Tibial nerve (tissue), 4 donors: ENCODE data around the gene ADGRB3. TPM values are rescaled to one million over a fixed set of nuclear protein-coding genes. Genes with fewer than 3 reads are reported as not detected.

ENCODE experiments used
- DNase-seq, 2 donors: peaks; one replicate each; pipeline ENCODE4 v3.0.0-alpha.2; 2019; ENCODE audit warnings: low spot score in 2 of 2
- H3K27ac ChIP-seq, 4 donors: fragments of 200-600 bp; sonication (generic) in 3 of 4; one replicate each; pipeline ENCODE4 v1.5.1; 2017 to 2019; ENCODE audit warnings: mild to moderate bottlenecking in 1 of 4
- H3K27me3 ChIP-seq, 2 donors: fragments of 200-600 bp; sonication (generic) in 1 of 2; one replicate each; pipeline versions ENCODE4 v1.5.1 to v1.6.0; 2017 to 2019
- H3K36me3 ChIP-seq, 3 donors: fragments of 200-600 bp; sonication (generic); one replicate each; pipeline ENCODE4 v1.5.1; 2018 to 2019
- H3K4me1 ChIP-seq, 4 donors: fragments of 200-600 bp; sonication (generic) in 3 of 4; one replicate each; pipeline ENCODE4 v1.5.1; 2017 to 2019
- H3K4me3 ChIP-seq, 4 donors: fragments of 200-600 bp; sonication (generic) in 3 of 4; one replicate each; pipeline ENCODE4 v1.5.1; 2017 to 2019; ENCODE audit warnings: mild to moderate bottlenecking in 1 of 4, moderate library complexity in 1 of 4
- H3K9me3 ChIP-seq, 4 donors: fragments of 200-600 bp; sonication (generic) in 3 of 4; one replicate each; pipeline ENCODE4 v1.5.1; 2017 to 2019
- CTCF ChIP-seq, 5 experiments: fragments of 200-600 bp in 3 of 5; fragments of 450-650 bp in 2 of 5; sonication (generic) in 3 of 5; IDR thresholded peaks; one replicate each; pipeline ENCODE4 v1.5.1; 2016 to 2019; ENCODE audit warnings: antibody characterized with exemption in 5 of 5, mild to moderate bottlenecking in 3 of 5, moderate library complexity in 2 of 5
- EP300 ChIP-seq, 2 donors: sonication (generic); formaldehyde crosslinking; IDR thresholded peaks; one replicate each; pipeline ENCODE4 v1.6.1; 2017; ENCODE audit warnings: antibody characterized with exemption in 2 of 2, mild to moderate bottlenecking in 1 of 2
- POLR2A ChIP-seq, 2 donors: fragments of 450-650 bp; IDR thresholded peaks; one replicate each; pipeline ENCODE4 v1.6.1; 2017; ENCODE audit warnings: antibody characterized with exemption in 2 of 2, mild to moderate bottlenecking in 2 of 2, moderate library complexity in 2 of 2
- WGBS, 2 donors: methylation state at CpG; one replicate each; pipeline ENCODE4 v1.1.5; 2018; 5-methylcytosine and 5-hydroxymethylcytosine counted together
- total RNA-seq, 4 donors: library from RNA; depleted of rRNA; stranded (reverse); fragments of >200 nt; gene quantifications; one replicate each; pipeline ENCODE4 v1.1.0, GENCODE V29; 2016

Gene ADGRB3
- total RNA-seq, 4 donors from 2014 or later: 9.0 to 17.9 (median 11.4) TPM

GRCh38 chr6:69232496-69232895 lies 597.4 kb downstream of the ADGRB3 start:
- no peak for DNase-seq
- Histone ChIP-seq H3K9me3 (no peaks in the 10 kb centered on the region), H3K27me3 (no peaks in the 10 kb centered on the region), H3K4me3 (no peak overlapping the region), H3K27ac (no peak overlapping the region), H3K36me3 (no peaks in the 10 kb centered on the region), H3K4me1 (no peaks in the 10 kb centered on the region)
- WGBS, 2 donors: 11 to 15% methylated on average over 8 of the region's 8 CpGs
- TF ChIP-seq CTCF (IDR thresholded peaks at IDR 0.05) (no peak), POLR2A (IDR thresholded peaks at IDR 0.05) (no peak), EP300 (IDR thresholded peaks at IDR 0.05) (no peak)

- WGBS, 2 donors: 6 to 8% methylated on average over 28 of the region's 28 CpGs
- H3K4me3 ChIP-seq: no peak overlapping the region
- no peaks in the 10 kb centered on the region for H3K36me3 ChIP-seq
- H3K4me1 ChIP-seq: no peaks in the 10 kb centered on the region
- peak; percentile 11 to 22 for DNase-seq
- TF ChIP-seq POLR2A (IDR thresholded peaks at IDR 0.05) (no peak), CTCF (IDR thresholded peaks at IDR 0.05) (no peak), EP300 (IDR thresholded peaks at IDR 0.05) (peak in 1 of 2 donors; percentile 19)
- H3K27me3 ChIP-seq: no peaks in the 10 kb centered on the region
- no peaks in the 10 kb centered on the region for H3K9me3 ChIP-seq
- H3K27ac ChIP-seq: no peak overlapping the region
These were observed 597.9 kb downstream of the ADGRB3 start for GRCh38 chr6:69232911-69233448.

GRCh38 chr6:69238067-69238466 lies 603.0 kb downstream of the ADGRB3 start:
- no peaks in the 10 kb centered on the region for H3K9me3 ChIP-seq
- WGBS, 2 donors: 21 to 28% methylated on average over 1 of the region's 1 CpG
- no peaks in the 10 kb centered on the region for H3K4me1 ChIP-seq
- TF ChIP-seq POLR2A (IDR thresholded peaks at IDR 0.05) (no peak), CTCF (IDR thresholded peaks at IDR 0.05) (no peak), EP300 (IDR thresholded peaks at IDR 0.05) (no peak)
- H3K36me3 ChIP-seq: no peaks in the 10 kb centered on the region
- H3K4me3 ChIP-seq: no peak overlapping the region
- no peak overlapping the region for H3K27ac ChIP-seq
- DNase-seq: no peak
- H3K27me3 ChIP-seq: no peaks in the 10 kb centered on the region

- TF ChIP-seq EP300 (IDR thresholded peaks at IDR 0.05) (no peak), CTCF (IDR thresholded peaks at IDR 0.05) (no peak), POLR2A (IDR thresholded peaks at IDR 0.05) (no peak)
- Histone ChIP-seq H3K9me3 (no peaks in the 10 kb centered on the region), H3K36me3 (no peaks in the 10 kb centered on the region), H3K4me1 (no peaks in the 10 kb centered on the region), H3K27ac (no peak overlapping the region), H3K4me3 (no peak overlapping the region), H3K27me3 (no peaks in the 10 kb centered on the region)
- 90 to 95% methylated on average over 2 of the region's 2 CpGs for WGBS, 2 donors
- no peak for DNase-seq
These were observed 611.9 kb downstream of the ADGRB3 start for GRCh38 chr6:69246983-69247382.

- no peaks in the 10 kb centered on the region for H3K4me1 ChIP-seq
- WGBS, 2 donors: 84 to 89% methylated on average over 2 of the region's 2 CpGs
These were observed 625.9 kb downstream of the ADGRB3 start for GRCh38 chr6:69261010-69261409.

More at GRCh38 chr6:69261010-69261409, 625.9 kb downstream of the ADGRB3 start:
- Histone ChIP-seq H3K9me3 (no peaks in the 10 kb centered on the region), H3K27me3 (no peaks in the 10 kb centered on the region), H3K36me3 (no peaks in the 10 kb centered on the region), H3K27ac (no peak overlapping the region), H3K4me3 (no peak overlapping the region)
- DNase-seq: no peak
- TF ChIP-seq CTCF (IDR thresholded peaks at IDR 0.05): no peak
- TF ChIP-seq POLR2A (IDR thresholded peaks at IDR 0.05): no peak
- no peak for TF ChIP-seq EP300 (IDR thresholded peaks at IDR 0.05)
